Peyer's patch (tissue), 4 donors: ENCODE data around the gene RAPGEF2. TPM values are rescaled to one million over a fixed set of nuclear protein-coding genes. Genes with fewer than 3 reads are reported as not detected.

ENCODE experiments used
- DNase-seq, 3 donors: peaks; one replicate each; pipeline ENCODE4 v3.0.0-alpha.2; 2017 to 2019
- H3K27ac ChIP-seq, 4 donors: fragments of 200-600 bp; sonication (generic); one replicate each; pipeline ENCODE4 v1.5.1; 2016 to 2019
- H3K27me3 ChIP-seq, 2 donors: fragments of 200-600 bp; sonication (generic); one replicate each; pipeline ENCODE4 v1.5.1; 2019
- H3K36me3 ChIP-seq, 3 donors: fragments of 200-600 bp; sonication (generic); one replicate each; pipeline ENCODE4 v1.5.1; 2016 to 2019
- H3K4me1 ChIP-seq, 4 donors: fragments of 200-600 bp; sonication (generic); one replicate each; pipeline ENCODE4 v1.5.1; 2016 to 2019
- H3K4me3 ChIP-seq, 4 donors: fragments of 200-600 bp; sonication (generic); 1 replicate in 3 of 4; 2 replicates in 1 of 4; pipeline ENCODE4 v1.5.1; 2016 to 2019; ENCODE audit warnings: mild to moderate bottlenecking in 1 of 4
- H3K9me3 ChIP-seq, 4 donors: fragments of 200-600 bp; sonication (generic); one replicate each; pipeline ENCODE4 v1.5.1; 2016 to 2019; ENCODE audit warnings: mild to moderate bottlenecking in 1 of 4
- POLR2A ChIP-seq, 2 donors: fragments of 450-650 bp; IDR thresholded peaks; one replicate each; pipeline ENCODE4 v1.5.1; 2017; ENCODE audit warnings: antibody characterized with exemption in 2 of 2, mild to moderate bottlenecking in 2 of 2, moderate library complexity in 2 of 2
- total RNA-seq, 4 donors: library from RNA; depleted of rRNA; stranded (reverse); fragments of >200 nt; gene quantifications; one replicate each; pipeline ENCODE4 v1.1.0, GENCODE V29; 2016
- TF ChIP-seq, protein P1 (sequence below), 6 experiments: fragments of 450-650 bp in 4 of 6; fragments of 200-600 bp in 2 of 6; sonication (generic) in 1 of 6; IDR thresholded peaks; one replicate each; pipeline ENCODE4 v1.5.1; 2017 to 2019; ENCODE audit warnings: antibody characterized with exemption in 6 of 6, mild to moderate bottlenecking in 3 of 6, moderate library complexity in 1 of 6

Gene RAPGEF2
- total RNA-seq, 4 donors from 2014 or later: 30.1 to 81.7 (median 41.4) TPM

DNA sequence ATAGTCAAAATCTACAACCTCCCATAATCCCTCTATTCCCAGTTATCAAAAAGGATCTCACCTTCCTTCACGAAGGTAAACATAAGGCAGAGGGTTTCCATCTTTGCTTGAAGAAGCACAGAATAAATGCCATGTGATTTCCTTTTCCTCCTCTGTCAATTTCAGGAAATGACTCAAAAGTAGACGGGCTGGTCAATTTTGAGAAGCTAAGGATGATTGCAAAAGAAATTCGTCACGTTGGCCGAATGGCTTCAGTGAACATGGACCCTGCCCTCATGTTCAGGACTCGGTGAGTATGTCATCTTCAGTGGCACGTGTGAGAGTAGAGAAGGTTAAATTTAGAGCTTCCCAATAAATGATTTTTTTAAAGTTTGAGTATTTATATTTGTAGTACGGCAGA, 240.2 kb downstream of the RAPGEF2 start:
- H3K27me3 ChIP-seq: no peaks in the 10 kb centered on the region
- no peak for DNase-seq
- peaks cover 0 to 67% (median 3%) of the 10 kb centered on the region in 3 donors for H3K36me3 ChIP-seq
- no peak overlapping the region for H3K27ac ChIP-seq
- H3K4me1 ChIP-seq: no peaks in the 10 kb centered on the region
- TF ChIP-seq, protein P1, sequence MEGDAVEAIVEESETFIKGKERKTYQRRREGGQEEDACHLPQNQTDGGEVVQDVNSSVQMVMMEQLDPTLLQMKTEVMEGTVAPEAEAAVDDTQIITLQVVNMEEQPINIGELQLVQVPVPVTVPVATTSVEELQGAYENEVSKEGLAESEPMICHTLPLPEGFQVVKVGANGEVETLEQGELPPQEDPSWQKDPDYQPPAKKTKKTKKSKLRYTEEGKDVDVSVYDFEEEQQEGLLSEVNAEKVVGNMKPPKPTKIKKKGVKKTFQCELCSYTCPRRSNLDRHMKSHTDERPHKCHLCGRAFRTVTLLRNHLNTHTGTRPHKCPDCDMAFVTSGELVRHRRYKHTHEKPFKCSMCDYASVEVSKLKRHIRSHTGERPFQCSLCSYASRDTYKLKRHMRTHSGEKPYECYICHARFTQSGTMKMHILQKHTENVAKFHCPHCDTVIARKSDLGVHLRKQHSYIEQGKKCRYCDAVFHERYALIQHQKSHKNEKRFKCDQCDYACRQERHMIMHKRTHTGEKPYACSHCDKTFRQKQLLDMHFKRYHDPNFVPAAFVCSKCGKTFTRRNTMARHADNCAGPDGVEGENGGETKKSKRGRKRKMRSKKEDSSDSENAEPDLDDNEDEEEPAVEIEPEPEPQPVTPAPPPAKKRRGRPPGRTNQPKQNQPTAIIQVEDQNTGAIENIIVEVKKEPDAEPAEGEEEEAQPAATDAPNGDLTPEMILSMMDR (IDR thresholded peaks at IDR 0.05): no peak
- no peak for TF ChIP-seq POLR2A (IDR thresholded peaks at IDR 0.05)
- no peak overlapping the region for H3K4me3 ChIP-seq
- H3K9me3 ChIP-seq: no peaks in the 10 kb centered on the region

DNA sequence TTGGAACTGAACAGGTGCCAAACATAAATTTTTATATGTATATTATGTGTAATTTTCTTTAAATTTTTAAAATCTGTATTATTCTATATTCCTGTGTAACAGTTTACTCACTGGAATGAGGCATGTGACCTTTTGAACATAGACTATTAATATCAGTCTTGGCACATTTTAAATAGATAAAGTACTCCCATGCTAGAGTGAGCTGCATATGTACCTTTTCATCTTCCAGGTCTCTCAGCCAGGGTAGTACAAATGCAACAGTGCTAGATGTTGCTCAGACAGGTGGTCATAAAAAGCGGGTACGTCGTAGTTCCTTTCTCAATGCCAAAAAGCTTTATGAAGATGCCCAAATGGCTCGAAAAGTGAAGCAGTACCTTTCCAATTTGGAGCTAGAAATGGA, 242.0 kb downstream of the RAPGEF2 start:
- Histone ChIP-seq H3K27me3 (no peaks in the 10 kb centered on the region), H3K36me3 (peaks cover 0 to 56% (median 3%) of the 10 kb centered on the region in 3 donors), H3K9me3 (no peaks in the 10 kb centered on the region), H3K4me1 (no peaks in the 10 kb centered on the region), H3K4me3 (no peak overlapping the region), H3K27ac (no peak overlapping the region)
- no peak for DNase-seq
- TF ChIP-seq POLR2A (IDR thresholded peaks at IDR 0.05): no peak

DNA sequence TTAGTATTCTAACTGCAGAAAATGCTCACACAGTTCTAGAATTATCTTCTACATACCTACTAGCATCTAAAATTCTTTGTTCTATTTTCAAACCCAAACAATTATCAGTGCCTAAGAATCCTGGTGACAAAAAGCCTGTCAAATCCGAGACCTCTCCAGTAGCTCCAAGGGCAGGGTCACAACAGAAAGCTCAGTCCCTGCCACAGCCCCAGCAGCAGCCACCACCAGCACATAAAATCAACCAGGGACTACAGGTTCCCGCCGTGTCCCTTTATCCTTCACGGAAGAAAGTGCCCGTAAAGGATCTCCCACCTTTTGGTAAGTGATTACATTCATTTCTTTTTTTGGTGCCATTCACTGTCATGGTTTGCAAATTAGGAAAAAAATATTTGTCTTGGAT, 243.8 kb downstream of the RAPGEF2 start:
- Histone ChIP-seq H3K9me3 (no peaks in the 10 kb centered on the region), H3K27me3 (no peaks in the 10 kb centered on the region), H3K4me3 (no peak overlapping the region), H3K27ac (no peak overlapping the region), H3K4me1 (no peaks in the 10 kb centered on the region), H3K36me3 (peaks cover 0 to 68% (median 3%) of the 10 kb centered on the region in 3 donors)
- no peak for DNase-seq
- TF ChIP-seq, protein P1 (IDR thresholded peaks at IDR 0.05): no peak
- no peak for TF ChIP-seq POLR2A (IDR thresholded peaks at IDR 0.05)

DNA sequence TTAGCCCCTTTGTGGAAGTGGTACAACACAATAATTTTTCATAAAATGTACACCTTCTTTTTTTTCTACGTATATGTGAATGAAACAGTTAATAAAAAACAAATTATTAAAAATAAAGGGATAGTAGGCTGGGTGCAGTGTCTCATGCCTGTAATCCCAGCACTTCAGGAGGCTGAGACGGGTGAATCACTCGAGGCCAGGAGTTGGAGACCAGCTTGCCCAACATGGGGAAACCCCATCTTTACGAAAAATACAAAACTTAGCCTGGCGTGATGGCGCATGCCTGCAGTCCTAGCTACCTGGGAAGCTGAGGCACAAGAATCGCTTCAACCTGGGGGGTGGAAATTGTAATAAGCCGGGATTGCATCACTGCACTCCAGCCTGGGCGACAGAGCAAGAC, 244.9 kb downstream of the RAPGEF2 start:
- Histone ChIP-seq H3K4me1 (no peaks in the 10 kb centered on the region), H3K27me3 (no peaks in the 10 kb centered on the region), H3K9me3 (no peaks in the 10 kb centered on the region), H3K36me3 (peaks cover 0 to 71% (median 3%) of the 10 kb centered on the region in 3 donors), H3K27ac (no peak overlapping the region), H3K4me3 (no peak overlapping the region)
- no peak for DNase-seq
- TF ChIP-seq, protein P1 (IDR thresholded peaks at IDR 0.05): no peak
- no peak for TF ChIP-seq POLR2A (IDR thresholded peaks at IDR 0.05)

DNA sequence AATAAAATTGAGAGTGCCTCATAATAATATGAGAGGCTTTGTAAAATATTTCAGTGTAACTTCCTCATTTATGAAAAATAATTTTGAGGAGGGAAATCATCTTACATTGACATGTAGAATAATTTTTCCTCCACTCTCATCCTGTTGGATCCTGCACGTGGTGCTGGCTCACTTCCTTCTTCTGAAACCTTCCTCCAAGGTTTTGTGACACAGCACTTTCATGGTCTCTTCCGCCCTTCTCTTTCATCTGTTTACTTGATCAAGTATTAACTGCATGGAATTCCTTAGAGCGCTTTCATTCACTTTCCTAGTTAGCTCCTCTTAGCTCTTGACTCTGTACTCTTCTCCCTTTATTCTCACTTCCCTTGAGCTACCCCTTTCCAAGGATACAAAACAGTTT, 246.5 kb downstream of the RAPGEF2 start:
- Histone ChIP-seq H3K4me1 (no peaks in the 10 kb centered on the region), H3K27me3 (no peaks in the 10 kb centered on the region), H3K36me3 (peaks cover 0 to 71% (median 0%) of the 10 kb centered on the region in 3 donors), H3K9me3 (no peaks in the 10 kb centered on the region), H3K4me3 (no peak overlapping the region), H3K27ac (no peak overlapping the region)
- DNase-seq: no peak
- no peak for TF ChIP-seq POLR2A (IDR thresholded peaks at IDR 0.05)
- TF ChIP-seq, protein P1 (IDR thresholded peaks at IDR 0.05): no peak

DNA sequence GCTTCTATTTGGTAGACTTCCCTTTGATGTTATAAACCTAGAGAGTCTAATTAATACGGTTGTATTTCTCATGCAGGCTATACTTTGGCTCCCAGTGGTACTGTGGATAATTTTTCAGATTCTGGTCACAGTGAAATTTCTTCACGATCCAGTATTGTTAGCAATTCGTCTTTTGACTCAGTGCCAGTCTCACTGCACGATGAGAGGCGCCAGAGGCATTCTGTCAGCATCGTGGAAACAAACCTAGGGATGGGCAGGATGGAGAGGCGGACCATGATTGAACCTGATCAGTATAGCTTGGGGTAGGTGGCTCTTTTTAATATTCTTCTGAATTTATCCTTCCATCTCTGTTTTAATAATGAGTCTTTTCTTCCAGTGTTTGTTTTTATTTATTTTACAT, 249.7 kb downstream of the RAPGEF2 start:
- Histone ChIP-seq H3K27ac (no peak overlapping the region), H3K27me3 (no peaks in the 10 kb centered on the region), H3K9me3 (no peaks in the 10 kb centered on the region), H3K36me3 (peaks cover 0 to 81% (median 0%) of the 10 kb centered on the region in 3 donors), H3K4me1 (no peaks in the 10 kb centered on the region), H3K4me3 (no peak overlapping the region)
- DNase-seq: no peak
- TF ChIP-seq, protein P1 (IDR thresholded peaks at IDR 0.05): no peak
- no peak for TF ChIP-seq POLR2A (IDR thresholded peaks at IDR 0.05)
